GM12875 (cell line): ENCODE measurements around the gene TUBGCP6.

Experiments used
- H3K4me3 ChIP-seq: one replicate; pipeline ENCODE4 v1.5.1; 2011; ENCODE audit warnings: low read depth, low read length, control low read depth
- TF ChIP-seq, protein P1 (sequence below): IDR thresholded peaks from 2 replicates; pipeline ENCODE4 v1.5.1; 2011; ENCODE audit warnings: low read depth, mild to moderate bottlenecking, control low read depth, inconsistent platforms, low read length, moderate library complexity, borderline replicate concordance; ENCODE audit not compliant: insufficient read depth

TUBGCP6 gene

DNA sequence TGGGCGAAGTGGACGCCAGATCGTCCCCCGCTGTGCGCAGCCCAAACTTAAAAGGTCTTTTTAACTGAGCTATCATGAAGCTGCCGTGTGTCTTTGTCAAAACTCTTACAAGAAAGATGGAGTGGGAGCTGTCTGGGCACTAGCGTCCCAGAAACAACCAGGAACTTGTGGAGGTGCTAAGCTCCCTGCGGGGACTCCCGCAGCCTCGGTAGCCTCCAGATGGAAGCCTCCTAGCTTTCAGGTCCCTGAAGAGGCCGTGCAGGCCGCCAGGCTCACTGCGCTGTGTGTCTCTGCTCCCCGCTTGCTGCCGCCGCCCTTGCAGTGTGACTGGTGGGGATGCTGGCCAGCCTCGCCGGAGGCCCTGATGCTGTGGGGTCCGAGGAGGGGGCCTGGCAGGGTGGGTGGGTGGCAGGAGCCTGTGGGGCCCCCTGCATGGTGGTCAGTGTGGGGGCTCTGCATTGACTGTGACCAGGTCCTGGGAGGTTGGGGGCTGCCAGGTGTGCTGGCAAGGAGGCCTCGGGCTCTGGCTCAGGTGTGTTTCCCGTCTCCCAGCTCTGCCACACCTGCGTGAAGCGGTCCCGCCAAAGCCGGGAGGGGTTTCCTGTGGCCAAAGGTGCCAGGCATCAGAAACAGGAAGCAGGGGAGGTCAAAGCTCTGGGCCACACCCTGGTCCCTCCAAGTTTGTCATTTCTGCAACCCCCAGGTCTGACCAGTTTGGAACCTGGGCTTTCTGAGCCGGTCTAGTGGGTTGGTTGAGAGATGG is 57.9 kb downstream of the TUBGCP6 start:
- TF ChIP-seq, protein P1, sequence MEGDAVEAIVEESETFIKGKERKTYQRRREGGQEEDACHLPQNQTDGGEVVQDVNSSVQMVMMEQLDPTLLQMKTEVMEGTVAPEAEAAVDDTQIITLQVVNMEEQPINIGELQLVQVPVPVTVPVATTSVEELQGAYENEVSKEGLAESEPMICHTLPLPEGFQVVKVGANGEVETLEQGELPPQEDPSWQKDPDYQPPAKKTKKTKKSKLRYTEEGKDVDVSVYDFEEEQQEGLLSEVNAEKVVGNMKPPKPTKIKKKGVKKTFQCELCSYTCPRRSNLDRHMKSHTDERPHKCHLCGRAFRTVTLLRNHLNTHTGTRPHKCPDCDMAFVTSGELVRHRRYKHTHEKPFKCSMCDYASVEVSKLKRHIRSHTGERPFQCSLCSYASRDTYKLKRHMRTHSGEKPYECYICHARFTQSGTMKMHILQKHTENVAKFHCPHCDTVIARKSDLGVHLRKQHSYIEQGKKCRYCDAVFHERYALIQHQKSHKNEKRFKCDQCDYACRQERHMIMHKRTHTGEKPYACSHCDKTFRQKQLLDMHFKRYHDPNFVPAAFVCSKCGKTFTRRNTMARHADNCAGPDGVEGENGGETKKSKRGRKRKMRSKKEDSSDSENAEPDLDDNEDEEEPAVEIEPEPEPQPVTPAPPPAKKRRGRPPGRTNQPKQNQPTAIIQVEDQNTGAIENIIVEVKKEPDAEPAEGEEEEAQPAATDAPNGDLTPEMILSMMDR, result no peak
- H3K4me3 ChIP-seq, result peak overlapping the region; percentile 84

DNA sequence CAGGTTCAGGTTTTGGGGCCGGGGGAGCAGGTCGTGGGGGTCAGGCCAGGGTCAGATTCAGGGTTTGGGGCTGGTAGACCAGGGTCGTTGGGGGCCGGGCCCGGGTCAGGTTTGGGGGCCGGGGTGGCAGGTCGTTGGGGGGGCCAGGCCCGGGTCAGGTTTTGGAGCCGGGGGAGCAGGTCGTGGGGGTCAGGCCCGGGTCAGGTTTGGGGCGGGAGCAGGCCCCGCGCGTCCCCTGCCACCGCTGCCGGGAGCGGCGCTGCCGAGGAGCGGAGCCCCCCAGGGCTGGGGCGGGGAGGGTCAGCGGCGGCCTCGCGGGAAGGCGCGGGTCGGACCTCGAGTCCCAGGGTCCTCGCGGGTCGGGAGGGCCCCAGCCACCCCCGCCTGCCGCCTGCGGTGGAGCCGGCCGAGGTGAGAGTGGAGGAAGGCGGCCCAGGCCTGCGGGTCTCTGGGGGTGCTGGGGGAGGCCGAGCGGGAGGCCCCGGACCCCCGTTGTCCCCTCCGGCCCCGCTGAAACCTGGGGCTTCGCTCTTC is 58.6 kb downstream of the TUBGCP6 start:
- peak overlapping the region; percentile 84 for H3K4me3 ChIP-seq
- TF ChIP-seq, protein P1, result 0 out of 2 replicates have a peak, but pooled peaks have one; percentile 6

DNA sequence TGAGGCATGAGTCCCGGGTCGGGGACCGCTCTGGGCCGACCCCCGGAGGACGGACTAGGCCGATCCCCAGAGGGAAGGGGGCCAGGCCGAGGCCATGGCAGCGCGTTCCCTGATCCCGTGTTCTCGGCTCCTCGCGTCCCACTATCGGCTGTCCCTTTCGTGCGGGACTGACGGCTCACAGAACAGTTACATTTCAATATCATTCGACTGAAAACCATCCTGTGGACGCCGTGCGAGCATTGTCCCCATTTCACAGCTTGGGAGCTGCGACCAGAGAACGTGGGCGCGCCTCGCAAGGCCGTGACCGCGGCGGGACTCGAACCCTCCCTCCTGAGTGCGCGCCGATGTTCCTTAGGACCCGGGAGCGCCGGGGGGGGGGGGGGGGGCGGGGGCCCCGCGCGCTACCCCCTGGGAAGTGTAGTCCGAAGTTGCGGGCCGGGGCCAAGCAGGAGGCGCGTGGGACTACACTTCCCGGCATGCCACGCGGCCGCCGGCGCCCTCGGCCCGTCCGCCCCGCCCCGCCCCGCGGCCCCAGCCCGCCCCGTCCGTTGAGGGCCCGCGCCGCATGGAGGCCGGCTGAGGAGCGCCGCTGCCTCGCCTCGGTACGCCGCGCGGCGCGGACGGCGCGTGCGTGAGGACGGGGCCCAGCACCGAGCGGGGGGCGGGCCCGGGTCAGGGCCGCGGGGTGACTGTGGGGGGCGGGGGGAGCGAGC is 59.3 kb downstream of the TUBGCP6 start, which contains the start of gene TRABD:
Gene TRABD (plus strand): TSS at position 539 of the 713 bp plus-strand sequence. CDS start 7,148 bp downstream, outside the sequence.
- TF ChIP-seq, protein P1, result no peak
- peak within 1 kb of the TSS; percentile 84 for H3K4me3 ChIP-seq

DNA sequence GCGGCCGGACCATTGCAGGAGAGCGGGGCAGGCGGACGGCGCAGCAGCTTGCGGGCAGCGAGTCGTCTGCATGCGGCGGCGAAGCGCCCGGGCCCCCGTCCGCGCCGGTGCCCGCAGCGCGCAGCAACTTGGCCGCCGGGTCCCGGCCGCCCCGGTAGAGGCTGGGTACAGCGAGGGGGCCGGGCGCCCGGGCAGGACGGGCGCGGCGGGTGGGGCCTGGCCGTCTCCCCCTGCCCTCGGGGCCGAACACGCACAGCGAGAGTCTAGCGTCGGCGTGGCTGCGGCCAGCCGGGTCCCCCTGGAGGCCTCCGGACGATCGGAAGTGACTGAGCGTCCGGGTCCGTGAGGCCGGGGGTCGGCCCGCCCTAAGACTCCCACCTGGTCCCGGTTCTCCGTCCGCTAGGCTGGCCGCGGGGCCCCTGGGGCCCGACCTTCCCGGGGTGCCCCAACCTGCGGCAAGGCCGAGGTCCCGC is 59.9 kb downstream of the TUBGCP6 start:
- TF ChIP-seq, protein P1, result no peak
- H3K4me3 ChIP-seq, result peak overlapping the region; percentile 70

DNA sequence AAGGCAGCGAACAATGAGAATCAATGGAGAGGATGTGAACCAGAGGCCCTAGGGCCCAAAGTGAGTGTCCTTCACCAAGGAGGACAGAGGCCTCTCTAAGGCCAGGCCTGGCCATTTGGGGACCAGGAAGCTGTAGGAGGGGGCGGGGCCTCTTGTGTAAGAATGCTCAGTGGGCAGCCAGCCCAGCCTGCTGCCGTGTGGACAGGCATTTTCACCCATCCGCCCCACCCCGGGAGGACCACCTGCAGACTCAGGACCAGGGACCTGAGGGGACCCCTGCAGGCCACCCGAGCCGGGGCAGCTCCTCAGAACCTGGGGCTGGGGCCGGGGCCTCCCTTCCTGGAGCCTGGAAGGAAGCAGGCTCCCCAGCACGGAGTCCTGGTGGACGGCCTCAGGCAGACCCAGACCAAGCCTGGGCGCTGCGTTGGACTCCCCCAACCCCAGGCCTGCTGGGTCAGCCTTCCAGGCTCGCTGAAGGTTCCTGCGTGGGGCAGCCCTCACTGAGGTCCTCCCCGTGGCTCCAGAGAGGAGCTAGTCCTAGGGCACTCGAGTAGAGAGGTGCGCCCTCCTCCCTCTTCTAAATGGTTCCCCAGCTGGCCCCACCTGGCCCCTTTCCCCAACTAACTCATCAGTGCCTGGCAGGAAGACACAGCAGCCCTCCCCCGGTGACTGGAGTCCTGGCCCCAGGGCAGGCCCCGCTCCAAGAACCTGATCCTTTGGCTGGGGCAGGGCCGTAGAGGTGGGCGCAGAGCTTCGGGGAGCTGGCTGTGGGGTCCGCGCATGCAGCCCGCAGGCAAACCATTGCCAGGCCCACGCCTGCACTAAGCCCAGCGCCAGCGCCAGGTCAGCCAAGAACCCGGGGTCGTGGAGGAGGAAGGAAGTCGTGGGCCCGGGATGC is 60.6 kb downstream of the TUBGCP6 start:
- TF ChIP-seq, protein P1, result no peak
- peak overlapping the region; percentile 29 for H3K4me3 ChIP-seq

DNA sequence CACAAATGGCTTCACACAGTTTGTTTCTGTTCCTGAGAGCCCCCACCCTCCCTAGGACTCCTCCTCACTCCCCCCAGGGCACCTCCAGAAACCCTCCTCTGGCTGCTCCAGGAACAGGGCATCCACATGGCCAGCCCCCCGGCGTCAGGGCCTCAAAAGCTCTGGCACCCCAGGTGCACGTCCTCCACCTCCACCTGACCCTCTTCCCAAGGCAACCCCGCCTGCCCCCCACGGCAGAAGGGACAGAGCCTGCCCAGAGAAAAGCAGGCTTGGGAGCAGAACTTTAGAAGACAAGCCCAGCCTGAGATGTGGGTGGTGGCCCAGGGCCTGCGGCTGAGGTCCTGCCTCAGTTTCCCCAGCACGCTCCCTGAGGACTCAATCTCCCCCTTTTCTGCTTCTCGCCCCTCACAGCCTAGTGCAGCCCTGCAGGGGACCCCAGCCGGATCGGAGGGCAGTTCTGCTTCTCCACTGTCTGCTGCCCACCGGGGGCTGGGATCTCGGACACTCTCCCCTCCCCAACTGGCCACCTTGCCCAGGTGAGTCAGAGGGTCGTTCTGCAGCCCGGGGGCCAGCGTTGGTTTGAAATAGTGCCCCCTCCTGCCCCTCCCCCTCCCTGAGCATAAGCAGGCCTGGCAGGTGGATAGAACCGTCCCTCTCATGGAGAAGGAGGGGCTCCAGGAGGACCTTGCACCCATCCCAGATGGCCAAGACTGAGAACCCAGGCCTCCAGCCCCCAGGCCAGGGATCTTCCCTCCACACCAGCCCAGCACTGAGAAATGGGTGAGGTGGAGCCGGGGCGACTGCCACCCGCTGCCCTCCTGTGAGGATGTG is 61.5 kb downstream of the TUBGCP6 start:
- TF ChIP-seq, protein P1, result no peak
- no peak overlapping the region for H3K4me3 ChIP-seq
